GM19043 (cell line): ENCODE data around the gene SANBR.

Source experiments
- ATAC-seq: cut with Tn5 transposase; IDR thresholded peaks from one replicate; pipeline ENCODE4 v1.9.1; 2021; ENCODE audit warnings: low read depth; ENCODE audit not compliant: unreplicated experiment

The SANBR gene

DNA sequence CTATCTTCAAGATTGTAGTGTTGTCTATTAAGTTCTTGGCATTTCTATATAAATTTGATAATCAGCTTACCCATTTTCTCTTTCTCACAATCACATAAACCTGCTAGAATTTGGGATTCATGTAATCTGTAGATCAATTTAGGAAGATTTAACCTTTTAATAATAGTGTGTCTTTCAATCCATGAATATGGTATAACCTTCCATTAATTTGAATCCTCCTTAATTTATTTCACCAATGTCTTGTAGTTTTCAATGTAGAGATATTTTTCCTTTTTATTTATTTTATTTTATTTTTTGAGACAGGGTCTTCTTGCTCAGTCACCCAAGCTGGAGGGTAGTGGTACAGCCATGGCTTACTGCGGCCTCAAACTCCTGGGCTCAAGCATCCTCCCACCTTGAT, 20.2 kb downstream of the SANBR start:
- no peak for ATAC-seq

DNA sequence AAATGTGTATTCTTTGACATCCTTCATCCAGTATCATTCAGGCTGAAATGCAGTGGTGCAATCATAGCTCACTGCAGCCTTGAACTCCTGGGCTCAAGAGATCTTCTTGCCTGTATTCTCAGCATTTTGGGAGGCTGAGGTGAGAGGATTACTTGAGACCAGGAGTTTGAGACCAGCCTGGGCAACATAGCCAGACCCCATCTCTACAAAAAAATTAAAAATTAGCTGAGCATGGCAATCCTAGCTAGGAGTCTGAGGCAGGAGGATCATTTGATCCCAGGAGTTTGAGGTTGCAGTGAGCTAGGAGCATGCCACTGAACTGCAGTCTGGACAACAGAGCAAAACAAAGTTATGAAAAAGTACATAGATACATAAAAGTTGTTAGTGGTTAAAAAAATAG, 24.1 kb downstream of the SANBR start:
- no peak for ATAC-seq

DNA sequence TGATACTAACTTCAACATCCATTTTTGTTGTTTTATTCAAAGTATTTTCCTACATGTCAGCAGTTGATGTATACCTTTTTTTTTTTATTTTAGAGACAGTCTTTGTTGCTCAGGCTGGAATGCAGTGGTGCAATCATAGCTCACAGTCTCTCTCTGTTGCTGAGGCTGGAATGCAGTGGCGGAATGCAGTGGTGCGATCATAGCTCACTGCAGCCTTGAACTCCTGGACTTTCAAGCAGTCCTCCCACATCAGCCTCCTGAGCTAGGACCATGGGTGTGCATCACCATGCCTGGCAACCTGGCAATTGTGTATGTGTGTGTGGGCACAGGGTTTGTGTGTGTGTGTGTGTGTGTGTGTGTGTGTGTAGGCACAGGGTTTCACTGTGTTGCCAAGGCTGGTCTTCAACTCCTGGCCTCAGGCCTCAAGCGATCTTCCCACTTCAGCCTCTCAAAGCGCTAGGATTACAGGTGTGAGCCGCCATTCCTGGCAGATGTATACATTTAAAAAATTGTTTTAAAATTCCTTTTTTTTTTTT, 24.8 kb downstream of the SANBR start:
- no peak for ATAC-seq

DNA sequence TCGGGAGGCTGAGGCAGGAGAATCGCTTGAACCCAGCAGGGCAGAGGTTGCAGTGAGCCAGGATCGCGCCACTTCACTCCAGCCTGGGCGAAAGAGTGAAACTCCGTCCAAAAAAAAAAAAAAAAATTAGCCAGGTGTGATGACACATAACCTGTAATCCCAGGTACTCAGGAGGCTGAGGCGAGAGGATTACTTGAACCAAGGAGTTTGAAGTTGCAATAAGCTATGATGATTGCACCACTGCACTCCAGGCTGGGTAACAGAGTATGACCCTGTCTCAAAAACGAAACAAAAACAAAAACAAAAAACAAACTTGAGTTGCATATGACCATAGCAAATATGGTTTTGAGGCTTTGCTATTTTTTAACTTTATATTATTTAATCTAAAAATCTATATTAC, 25.8 kb downstream of the SANBR start:
- no peak for ATAC-seq

DNA sequence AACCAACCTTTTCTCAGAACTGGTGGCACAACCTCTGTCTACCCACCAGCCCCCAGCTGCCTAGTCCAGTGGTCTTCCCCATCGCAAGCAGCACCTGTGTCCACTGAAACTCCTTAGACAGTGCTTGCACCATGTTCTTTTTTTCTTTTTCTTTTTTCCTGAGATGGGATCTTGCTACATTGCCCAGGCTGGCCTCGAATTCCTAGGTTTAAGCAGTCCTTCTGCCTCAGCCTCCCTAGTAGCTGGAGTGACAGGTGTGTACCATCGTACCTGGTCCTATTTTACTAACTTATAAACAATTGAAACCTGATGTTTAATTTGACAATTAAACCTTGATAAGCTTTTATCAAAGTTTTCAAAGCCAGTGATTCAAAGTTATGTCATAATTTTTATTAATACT, 30.8 kb downstream of the SANBR start:
- ATAC-seq = no peak

DNA sequence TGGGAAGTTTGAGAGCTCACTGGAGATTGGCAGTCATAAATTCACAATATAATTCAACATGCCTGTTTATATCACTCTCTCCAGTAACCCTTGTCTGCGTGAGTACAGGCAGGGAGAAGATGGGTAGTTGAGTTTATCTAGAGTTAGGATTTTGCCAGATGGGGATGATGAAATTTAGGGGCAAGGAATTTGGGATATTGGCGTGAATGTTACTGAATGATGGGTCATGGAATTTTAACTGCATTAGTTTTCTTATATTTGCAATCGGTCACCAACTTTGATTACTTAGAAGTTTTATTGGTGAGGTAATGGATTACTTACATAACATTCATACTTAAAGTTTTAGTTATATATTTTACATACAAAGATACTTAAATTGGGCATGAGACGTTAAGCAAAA, 35.1 kb downstream of the SANBR start:
- no peak for ATAC-seq

DNA sequence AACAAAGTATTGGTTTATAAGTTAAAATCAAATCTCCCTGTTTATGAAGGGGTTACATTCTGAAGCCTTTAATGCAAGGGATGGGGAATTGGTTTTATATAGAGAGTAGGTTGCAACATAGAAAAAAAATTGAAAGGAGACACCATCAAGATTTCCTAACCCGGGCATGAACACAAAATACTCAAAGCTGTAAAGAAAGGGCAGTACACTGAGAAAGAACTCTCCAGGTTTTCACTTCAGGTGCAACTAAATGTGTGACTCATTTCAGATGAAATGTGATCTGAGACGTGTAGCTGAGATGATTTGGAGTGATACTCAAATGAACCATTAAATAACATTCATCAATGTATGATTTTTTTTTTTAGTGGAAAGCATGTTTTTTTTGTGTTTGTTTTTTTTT, 43.6 kb downstream of the SANBR start:
- no peak for ATAC-seq

DNA sequence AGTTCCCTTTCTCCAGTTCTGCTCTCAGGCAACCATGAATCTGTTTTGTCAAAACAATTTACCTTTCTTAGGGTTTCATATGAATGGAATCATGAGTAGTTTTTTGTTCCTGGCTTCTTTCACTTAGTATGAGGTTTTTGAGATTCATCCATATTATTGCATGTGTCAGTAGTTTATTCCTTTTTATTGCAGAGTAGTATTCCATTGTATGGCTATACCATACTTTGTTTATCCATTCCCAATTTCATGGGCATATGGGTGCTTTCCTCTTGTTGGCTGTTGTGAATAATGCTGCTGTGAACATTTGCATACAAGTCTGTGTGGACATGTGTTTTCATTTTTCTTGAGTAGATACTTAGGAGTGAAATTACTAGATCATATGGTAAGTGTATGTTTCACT, 46.0 kb downstream of the SANBR start:
- ATAC-seq = no peak

DNA sequence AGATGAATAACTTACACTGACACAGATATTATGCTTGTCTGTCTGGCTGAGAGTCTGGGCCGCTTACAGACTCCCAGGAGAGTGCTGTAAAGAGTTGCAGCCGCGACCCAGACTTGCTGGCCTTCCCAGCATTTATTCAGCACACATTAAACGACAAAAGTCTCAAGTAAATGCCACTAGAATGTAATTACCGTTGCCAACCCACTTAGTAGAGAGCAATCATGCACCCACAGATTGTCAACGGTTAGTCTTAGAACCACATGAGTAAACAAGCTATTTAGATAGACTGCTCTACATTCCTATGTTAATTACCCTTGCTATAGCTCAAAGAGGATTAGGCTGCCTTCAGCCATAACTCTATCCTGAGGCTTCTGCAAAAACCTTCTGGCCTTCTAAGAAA, 48.5 kb downstream of the SANBR start:
- ATAC-seq = no peak
